Measurements from ENCODE around the gene TSR3.

Gene TSR3

DNA sequence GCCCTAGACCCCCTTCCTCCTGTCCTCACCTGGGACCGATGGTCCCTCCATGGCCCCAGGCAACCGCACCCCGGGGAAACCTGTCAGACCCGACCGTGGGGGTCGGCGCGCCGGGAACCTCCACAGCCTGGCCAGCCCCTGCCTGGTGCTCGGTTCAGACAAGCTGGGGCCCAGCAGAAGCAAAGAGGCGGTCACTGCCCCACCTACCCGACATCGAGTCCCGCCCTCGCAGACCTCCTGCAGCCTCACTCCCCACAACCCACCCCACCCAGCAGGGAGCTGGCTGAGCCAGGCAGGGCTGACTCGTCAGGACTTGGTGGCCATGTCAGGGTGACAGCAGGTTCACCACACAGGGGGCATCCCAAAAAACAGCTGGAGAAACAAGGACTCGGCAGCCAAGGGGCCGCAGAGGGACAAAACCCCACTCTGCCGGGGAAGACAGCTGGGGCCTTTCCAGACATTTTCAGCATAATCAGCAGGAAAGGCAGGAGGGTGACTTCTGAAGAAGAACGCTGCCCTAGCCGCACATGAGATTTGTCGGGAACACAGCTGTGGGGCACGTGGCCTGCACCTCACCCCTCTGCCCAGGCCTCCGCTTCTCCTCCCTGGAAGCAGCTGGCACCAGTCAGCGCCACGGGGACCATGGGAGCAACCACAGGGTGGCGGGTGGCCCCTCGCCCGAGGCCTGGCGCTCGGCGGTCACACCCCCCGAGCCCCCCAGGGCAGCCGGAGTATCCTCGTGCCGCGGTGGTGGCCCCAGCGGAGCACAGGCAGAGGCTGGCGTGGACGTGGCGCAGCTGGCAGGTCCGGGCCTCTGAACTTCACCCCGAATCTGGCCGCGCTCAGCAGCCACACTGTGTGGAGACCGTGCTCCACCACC lies 23.0 kb upstream of the TSR3 start:
- Histone ChIP-seq H3K4me3 (ENCODE audit: insufficient read depth, low read length, poor library complexity, severe bottlenecking) (no peak overlapping the region), H3K27me3 (ENCODE audit: low read length) (no peaks in the 10 kb centered on the region), H3K9me3 (ENCODE audit: insufficient read depth, low read length) (no peaks in the 10 kb centered on the region), H4K20me1 (ENCODE audit: low read depth, low read length) (no peaks in the 10 kb centered on the region), H3F3A (ENCODE audit: insufficient read depth) (no peaks in the 10 kb centered on the region), H3K9me2 (replicated peaks; ENCODE audit: insufficient read depth, low read length) (no peaks in the 10 kb centered on the region), H3K79me2 (ENCODE audit: insufficient read depth, low read length) (peaks cover 11% of the 10 kb centered on the region; the same call in 1 of the 2 replicates), H3K36me3 (ENCODE audit: low read length) (no peaks in the 10 kb centered on the region), H2AFZ (ENCODE audit: low read depth, low read length, severe bottlenecking) (no peak overlapping the region), H3K4me2 (ENCODE audit: low read depth, low read length, poor library complexity, severe bottlenecking) (no peak overlapping the region), H3K9ac (ENCODE audit: low read length) (no peak overlapping the region), H3K27ac (ENCODE audit: low read depth, low read length) (no peak overlapping the region)
- TF ChIP-seq, protein P1, sequence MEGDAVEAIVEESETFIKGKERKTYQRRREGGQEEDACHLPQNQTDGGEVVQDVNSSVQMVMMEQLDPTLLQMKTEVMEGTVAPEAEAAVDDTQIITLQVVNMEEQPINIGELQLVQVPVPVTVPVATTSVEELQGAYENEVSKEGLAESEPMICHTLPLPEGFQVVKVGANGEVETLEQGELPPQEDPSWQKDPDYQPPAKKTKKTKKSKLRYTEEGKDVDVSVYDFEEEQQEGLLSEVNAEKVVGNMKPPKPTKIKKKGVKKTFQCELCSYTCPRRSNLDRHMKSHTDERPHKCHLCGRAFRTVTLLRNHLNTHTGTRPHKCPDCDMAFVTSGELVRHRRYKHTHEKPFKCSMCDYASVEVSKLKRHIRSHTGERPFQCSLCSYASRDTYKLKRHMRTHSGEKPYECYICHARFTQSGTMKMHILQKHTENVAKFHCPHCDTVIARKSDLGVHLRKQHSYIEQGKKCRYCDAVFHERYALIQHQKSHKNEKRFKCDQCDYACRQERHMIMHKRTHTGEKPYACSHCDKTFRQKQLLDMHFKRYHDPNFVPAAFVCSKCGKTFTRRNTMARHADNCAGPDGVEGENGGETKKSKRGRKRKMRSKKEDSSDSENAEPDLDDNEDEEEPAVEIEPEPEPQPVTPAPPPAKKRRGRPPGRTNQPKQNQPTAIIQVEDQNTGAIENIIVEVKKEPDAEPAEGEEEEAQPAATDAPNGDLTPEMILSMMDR (IDR thresholded peaks at IDR 0.05; ENCODE audit: insufficient read depth, low read length, poor library complexity, severe bottlenecking) = no peak
- no peak for TF ChIP-seq EZH2phosphoT487 (conservative IDR thresholded peaks at IDR 0.05; ENCODE audit: low read length)

DNA sequence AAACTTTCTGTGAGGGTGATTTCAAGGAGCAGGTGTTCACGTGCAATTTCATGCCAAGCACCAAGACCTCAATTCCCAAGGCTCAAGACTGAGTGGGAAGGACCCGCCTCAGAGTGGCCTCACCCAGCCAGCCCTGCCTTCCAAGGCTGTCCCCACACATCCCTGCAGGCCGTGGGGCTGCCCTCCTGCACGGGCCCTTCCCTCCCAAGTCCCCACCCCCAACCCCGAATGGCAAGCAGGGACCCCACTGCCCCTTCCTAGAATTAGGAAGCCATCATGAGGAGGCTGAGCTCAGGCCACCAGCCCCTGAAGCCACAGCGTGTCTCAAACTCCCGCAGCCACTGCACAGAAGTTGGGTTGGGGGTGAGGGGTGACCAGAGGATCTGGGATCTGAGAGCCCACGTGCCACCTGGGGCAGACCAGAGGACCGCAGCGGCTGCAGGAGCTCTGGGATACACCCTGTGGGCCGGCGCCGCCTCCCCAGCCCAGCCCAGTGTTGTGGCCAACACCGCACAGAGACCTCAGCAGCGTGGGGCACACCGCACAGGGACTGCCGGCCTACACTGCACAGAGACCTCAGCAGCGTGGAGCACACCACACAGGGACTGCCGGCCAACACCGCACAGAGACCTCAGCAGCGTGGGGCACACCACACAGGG lies 20.7 kb upstream of the TSR3 start:
- Histone ChIP-seq H3F3A (ENCODE audit: insufficient read depth) (no peaks in the 10 kb centered on the region), H3K9me2 (replicated peaks; ENCODE audit: insufficient read depth, low read length) (no peaks in the 10 kb centered on the region), H3K27me3 (ENCODE audit: low read length) (no peaks in the 10 kb centered on the region), H3K27ac (ENCODE audit: low read depth, low read length) (no peak overlapping the region), H3K4me3 (ENCODE audit: insufficient read depth, low read length, poor library complexity, severe bottlenecking) (no peak overlapping the region), H4K20me1 (ENCODE audit: low read depth, low read length) (no peaks in the 10 kb centered on the region), H3K36me3 (ENCODE audit: low read length) (no peaks in the 10 kb centered on the region), H3K9ac (ENCODE audit: low read length) (no peak overlapping the region), H3K9me3 (ENCODE audit: insufficient read depth, low read length) (no peaks in the 10 kb centered on the region), H3K79me2 (ENCODE audit: insufficient read depth, low read length) (no peaks in the 10 kb centered on the region), H2AFZ (ENCODE audit: low read depth, low read length, severe bottlenecking) (no peak overlapping the region), H3K4me2 (ENCODE audit: low read depth, low read length, poor library complexity, severe bottlenecking) (no peak overlapping the region)
- TF ChIP-seq, protein P1 (IDR thresholded peaks at IDR 0.05; ENCODE audit: insufficient read depth, low read length, poor library complexity, severe bottlenecking) = no peak
- no peak for TF ChIP-seq EZH2phosphoT487 (conservative IDR thresholded peaks at IDR 0.05; ENCODE audit: low read length)

DNA sequence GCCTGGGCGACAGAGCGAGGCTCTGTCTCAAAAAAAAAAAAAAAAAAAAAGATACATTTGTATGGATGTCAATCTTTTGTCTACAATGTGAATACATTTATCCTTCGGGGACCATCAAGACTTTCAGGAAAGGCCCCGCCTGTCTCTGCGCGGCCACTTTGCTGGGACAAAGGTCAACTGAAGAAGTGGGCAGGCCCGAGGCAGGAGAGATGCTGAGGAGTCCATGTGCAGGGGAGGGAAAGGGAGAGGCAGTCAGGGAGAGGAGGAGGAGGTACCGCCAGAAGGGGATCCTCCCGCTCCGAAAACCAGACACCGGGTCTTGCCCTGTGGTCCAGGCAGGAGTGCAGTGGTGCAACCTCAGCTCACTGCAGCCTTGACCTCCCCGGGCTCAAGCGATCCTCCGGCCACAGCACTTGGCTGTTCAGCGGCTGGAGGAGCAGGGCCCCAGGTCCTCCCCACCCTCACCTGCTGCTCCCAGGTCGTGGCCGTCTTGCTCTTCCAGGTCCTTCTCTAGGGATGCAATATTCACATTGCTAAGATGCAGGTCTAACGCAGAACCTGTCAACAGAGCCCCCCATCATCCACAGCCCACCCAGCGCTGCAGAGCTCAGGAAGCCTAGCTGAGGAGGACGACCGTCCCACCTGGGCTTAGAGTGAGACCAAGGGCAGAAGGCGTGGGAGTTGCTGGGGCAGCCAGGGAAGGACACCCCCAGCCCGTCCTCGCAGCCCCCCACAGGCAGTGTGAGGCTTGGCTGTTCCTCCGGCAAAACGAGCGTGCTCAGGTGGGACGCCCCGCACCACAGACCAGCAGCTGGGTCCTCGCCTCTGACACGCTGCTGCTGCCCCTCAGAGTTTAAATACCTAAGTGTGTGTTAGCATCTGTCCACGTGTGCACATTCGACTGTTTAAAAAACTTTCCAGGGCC lies 19.6 kb upstream of the TSR3 start:
- H3K4me2 ChIP-seq (ENCODE audit: low read depth, low read length, poor library complexity, severe bottlenecking) = no peak overlapping the region
- no peak overlapping the region for H3K4me3 ChIP-seq (ENCODE audit: insufficient read depth, low read length, poor library complexity, severe bottlenecking)
- no peak overlapping the region for H3K9ac ChIP-seq (ENCODE audit: low read length)
- no peaks in the 10 kb centered on the region for H3K79me2 ChIP-seq (ENCODE audit: insufficient read depth, low read length)
- no peaks in the 10 kb centered on the region for H3K36me3 ChIP-seq (ENCODE audit: low read length)
- no peaks in the 10 kb centered on the region for H4K20me1 ChIP-seq (ENCODE audit: low read depth, low read length)
- H2AFZ ChIP-seq (ENCODE audit: low read depth, low read length, severe bottlenecking) = no peak overlapping the region
- no peaks in the 10 kb centered on the region for H3K9me2 ChIP-seq (replicated peaks; ENCODE audit: insufficient read depth, low read length)
- H3K27me3 ChIP-seq (ENCODE audit: low read length) = no peaks in the 10 kb centered on the region
- no peak overlapping the region for H3K27ac ChIP-seq (ENCODE audit: low read depth, low read length)
- H3F3A ChIP-seq (ENCODE audit: insufficient read depth) = no peaks in the 10 kb centered on the region
- H3K9me3 ChIP-seq (ENCODE audit: insufficient read depth, low read length) = no peaks in the 10 kb centered on the region
- TF ChIP-seq EZH2phosphoT487 (conservative IDR thresholded peaks at IDR 0.05; ENCODE audit: low read length) = no peak
- TF ChIP-seq, protein P1 (IDR thresholded peaks at IDR 0.05; ENCODE audit: insufficient read depth, low read length, poor library complexity, severe bottlenecking) = no peak
